22Rv1 (cell line): ENCODE results near the gene NXPH3.

Experiments
- H3K27ac ChIP-seq: fragments of 450-650 bp; 2 replicates; pipeline ENCODE4 v1.5.1; 2017
- CTCF ChIP-seq: fragments of 450-650 bp; IDR thresholded peaks from 2 replicates; pipeline ENCODE4 v1.5.1; 2017; ENCODE audit warnings: mild to moderate bottlenecking
- ZFX ChIP-seq: fragments of 450-650 bp; IDR thresholded peaks from 2 replicates; pipeline ENCODE4 v1.6.1; 2017; ENCODE audit warnings: antibody characterized with exemption, borderline replicate concordance

Gene NXPH3

GRCh38 chr17:49582055-49582722 is 6.5 kb downstream of the NXPH3 start:
- no peak for TF ChIP-seq CTCF
- no peak for TF ChIP-seq ZFX
- H3K27ac ChIP-seq, result no peak overlapping the region

GRCh38 chr17:49582789-49583188 is 7.1 kb downstream of the NXPH3 start:
- TF ChIP-seq CTCF (no peak), ZFX (no peak)

GRCh38 chr17:49583226-49583625 is 7.6 kb downstream of the NXPH3 start:
- TF ChIP-seq ZFX (no peak), CTCF (no peak)
- H3K27ac ChIP-seq, result no peak overlapping the region

More at GRCh38 chr17:49582789-49583188, 7.1 kb downstream of the NXPH3 start:
- H3K27ac ChIP-seq, result no peak overlapping the region

- H3K27ac ChIP-seq, result no peak overlapping the region
- no peak for TF ChIP-seq ZFX
- no peak for TF ChIP-seq CTCF
Observed at GRCh38 chr17:49583889-49584288, 8.2 kb downstream of the NXPH3 start.

- peak; percentile 38 for TF ChIP-seq CTCF
- no peak for TF ChIP-seq ZFX
- H3K27ac ChIP-seq, result no peak overlapping the region
Observed at GRCh38 chr17:49585422-49586027, 9.9 kb downstream of the NXPH3 start.

GRCh38 chr17:49587366-49588073 is 11.8 kb downstream of the NXPH3 start:
- TF ChIP-seq ZFX, result no peak
- no peak for TF ChIP-seq CTCF

GRCh38 chr17:49588312-49588711 is 12.6 kb downstream of the NXPH3 start:
- no peak overlapping the region for H3K27ac ChIP-seq
- no peak for TF ChIP-seq ZFX
- TF ChIP-seq CTCF, result no peak

More at GRCh38 chr17:49587366-49588073, 11.8 kb downstream of the NXPH3 start:
- H3K27ac ChIP-seq, result no peak overlapping the region
